ENCODE results near the gene DNM3.
"Not testable (repeated sequence)": the region's sequence is repeated elsewhere in the genome, so short reads cannot be mapped to it uniquely, and the experiment has no call there.

The DNM3 gene

DNA sequence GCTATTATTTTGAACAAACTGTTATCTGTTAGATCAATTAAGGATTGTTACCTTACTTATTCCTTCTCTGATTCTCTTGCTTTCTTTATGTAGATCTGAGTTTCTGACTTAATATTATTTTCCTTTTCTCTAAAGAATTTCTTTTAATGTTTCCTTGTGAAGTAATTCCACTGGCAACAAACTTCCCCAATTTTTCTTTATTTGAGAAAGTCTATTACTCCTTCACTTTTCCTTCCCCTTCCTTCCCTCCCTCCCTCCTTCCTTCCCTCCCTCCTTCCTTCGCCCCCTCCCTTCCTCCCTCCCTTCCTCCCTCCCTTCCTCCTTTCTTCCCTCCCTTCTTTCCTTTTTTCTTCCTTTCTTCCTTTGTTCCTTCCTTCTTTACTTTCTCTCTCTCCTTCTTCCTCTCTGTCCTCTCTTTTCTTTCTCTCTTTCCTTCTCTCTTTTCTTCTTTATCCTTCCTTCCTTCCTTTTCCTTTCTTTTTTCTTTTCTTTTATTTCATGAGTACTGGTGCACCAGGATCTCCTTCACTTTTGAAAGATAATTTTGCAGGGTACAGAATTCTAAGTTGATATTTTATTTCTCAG lies 177.5 kb downstream of the DNM3 start:
- TF ChIP-seq, protein P1, sequence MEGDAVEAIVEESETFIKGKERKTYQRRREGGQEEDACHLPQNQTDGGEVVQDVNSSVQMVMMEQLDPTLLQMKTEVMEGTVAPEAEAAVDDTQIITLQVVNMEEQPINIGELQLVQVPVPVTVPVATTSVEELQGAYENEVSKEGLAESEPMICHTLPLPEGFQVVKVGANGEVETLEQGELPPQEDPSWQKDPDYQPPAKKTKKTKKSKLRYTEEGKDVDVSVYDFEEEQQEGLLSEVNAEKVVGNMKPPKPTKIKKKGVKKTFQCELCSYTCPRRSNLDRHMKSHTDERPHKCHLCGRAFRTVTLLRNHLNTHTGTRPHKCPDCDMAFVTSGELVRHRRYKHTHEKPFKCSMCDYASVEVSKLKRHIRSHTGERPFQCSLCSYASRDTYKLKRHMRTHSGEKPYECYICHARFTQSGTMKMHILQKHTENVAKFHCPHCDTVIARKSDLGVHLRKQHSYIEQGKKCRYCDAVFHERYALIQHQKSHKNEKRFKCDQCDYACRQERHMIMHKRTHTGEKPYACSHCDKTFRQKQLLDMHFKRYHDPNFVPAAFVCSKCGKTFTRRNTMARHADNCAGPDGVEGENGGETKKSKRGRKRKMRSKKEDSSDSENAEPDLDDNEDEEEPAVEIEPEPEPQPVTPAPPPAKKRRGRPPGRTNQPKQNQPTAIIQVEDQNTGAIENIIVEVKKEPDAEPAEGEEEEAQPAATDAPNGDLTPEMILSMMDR (IDR thresholded peaks at IDR 0.05), result no peak
- Histone ChIP-seq H3K4me1 (ENCODE audit: control insufficient read depth in 1 of 2, insufficient read depth in 1 of 2, low read depth in 1 of 2, low read length in 1 of 2) (no peaks in the 10 kb centered on the region), H3K9me3 (no peaks in the 10 kb centered on the region), H3K27ac (no peak overlapping the region), H3K27me3 (no peaks in the 10 kb centered on the region), H3K4me3 (ENCODE audit: low read depth in 1 of 2, low read length in 1 of 2) (no peak overlapping the region), H3K36me3 (no peaks in the 10 kb centered on the region)

DNA sequence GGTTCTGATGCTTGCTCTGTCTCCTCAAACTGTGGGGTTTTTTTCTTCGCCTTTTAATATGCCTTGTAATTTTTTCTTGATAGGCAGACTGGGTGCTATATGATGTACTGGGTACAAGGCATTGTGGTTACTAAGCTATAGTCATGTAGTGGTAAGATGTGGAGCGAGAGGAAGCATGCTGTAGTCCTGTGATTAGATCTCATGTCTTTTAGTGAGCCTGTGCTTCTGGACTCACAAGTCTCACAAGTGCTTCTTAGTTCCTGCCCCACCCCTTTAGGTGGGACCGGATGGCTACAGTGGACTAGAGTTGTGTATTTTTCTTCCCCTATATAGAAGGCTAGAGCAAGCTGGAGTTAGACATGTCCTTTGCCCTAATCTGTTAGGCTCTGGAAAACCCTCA lies 178.7 kb downstream of the DNM3 start:
- TF ChIP-seq, protein P1 (IDR thresholded peaks at IDR 0.05), result no peak
- no peak overlapping the region for H3K27ac ChIP-seq
- H3K4me3 ChIP-seq (ENCODE audit: low read depth in 1 of 2, low read length in 1 of 2), result no peak overlapping the region
- H3K27me3 ChIP-seq, result no peaks in the 10 kb centered on the region
- no peaks in the 10 kb centered on the region for H3K36me3 ChIP-seq
- no peaks in the 10 kb centered on the region for H3K9me3 ChIP-seq
- H3K4me1 ChIP-seq (ENCODE audit: control insufficient read depth in 1 of 2, insufficient read depth in 1 of 2, low read depth in 1 of 2, low read length in 1 of 2), result no peaks in the 10 kb centered on the region

DNA sequence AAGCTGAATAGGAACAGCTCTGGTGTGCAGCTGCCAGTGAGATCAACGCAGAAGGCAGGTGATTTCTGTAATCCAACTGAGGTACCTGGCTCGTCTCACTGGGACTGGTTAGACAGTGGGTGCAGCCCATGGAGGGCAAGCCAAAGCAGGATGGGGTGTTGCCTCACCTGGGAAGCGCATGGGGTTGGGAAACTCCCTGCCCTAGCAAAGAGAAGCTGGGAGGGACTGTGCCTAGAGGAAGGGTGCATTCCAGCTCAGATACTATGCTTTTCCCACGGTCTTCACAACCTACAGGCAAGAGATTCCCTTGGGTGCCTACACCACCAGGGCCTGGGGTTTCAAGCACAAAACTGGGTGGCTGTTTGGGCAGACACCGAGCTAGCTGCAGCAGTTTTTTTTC lies 183.2 kb downstream of the DNM3 start:
- Histone ChIP-seq H3K4me1 (ENCODE audit: control insufficient read depth in 1 of 2, insufficient read depth in 1 of 2, low read depth in 1 of 2, low read length in 1 of 2) (no peaks in the 10 kb centered on the region), H3K36me3 (no peaks in the 10 kb centered on the region), H3K4me3 (ENCODE audit: low read depth in 1 of 2, low read length in 1 of 2) (no peak overlapping the region), H3K27ac (no peak overlapping the region), H3K9me3 (no peaks in the 10 kb centered on the region), H3K27me3 (no peaks in the 10 kb centered on the region)
- TF ChIP-seq, protein P1 (IDR thresholded peaks at IDR 0.05), result no peak

DNA sequence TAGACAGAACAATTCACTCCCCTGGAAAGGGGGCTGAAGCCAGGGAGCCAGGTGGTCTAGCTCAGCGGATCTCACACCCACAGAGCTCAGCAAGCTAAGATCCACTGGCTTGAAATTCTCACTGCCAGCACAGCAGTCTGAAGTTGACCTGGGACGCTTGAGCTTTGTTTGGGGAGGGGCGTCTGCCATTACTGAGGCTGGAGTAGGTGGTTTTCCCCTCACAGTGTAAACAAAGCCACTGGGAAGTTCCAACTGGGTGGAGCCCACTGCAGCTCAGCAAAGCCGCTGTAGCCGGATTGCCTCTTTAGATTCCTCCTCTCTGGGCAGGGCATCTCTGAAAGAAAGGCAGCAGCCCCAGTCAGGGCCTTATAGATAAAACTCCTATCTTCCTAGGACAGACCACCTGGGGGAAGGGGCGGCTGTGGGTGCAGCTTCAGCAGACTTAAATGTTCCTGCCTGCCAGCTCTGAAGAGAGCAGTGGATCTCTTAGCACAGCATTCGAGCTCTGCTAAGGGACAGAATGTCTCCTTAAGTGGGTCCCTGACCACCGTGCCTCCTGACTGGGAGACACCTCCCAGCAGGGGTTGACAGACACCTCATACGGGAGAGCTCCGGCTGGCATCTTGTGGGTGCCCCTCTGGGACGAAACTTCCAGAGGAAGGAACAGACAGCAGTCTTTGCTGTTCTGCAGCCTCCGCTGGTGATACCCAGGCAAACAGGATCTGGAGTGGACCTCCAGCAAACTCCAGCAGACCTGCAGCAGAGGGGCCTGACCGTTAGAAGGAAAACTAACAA lies 183.8 kb downstream of the DNM3 start:
- not testable (repeated sequence) for H3K27me3 ChIP-seq; H3K4me1 ChIP-seq (ENCODE audit: control insufficient read depth in 1 of 2, insufficient read depth in 1 of 2, low read depth in 1 of 2, low read length in 1 of 2); H3K4me3 ChIP-seq (ENCODE audit: low read depth in 1 of 2, low read length in 1 of 2); H3K9me3 ChIP-seq; H3K27ac ChIP-seq; H3K36me3 ChIP-seq

DNA sequence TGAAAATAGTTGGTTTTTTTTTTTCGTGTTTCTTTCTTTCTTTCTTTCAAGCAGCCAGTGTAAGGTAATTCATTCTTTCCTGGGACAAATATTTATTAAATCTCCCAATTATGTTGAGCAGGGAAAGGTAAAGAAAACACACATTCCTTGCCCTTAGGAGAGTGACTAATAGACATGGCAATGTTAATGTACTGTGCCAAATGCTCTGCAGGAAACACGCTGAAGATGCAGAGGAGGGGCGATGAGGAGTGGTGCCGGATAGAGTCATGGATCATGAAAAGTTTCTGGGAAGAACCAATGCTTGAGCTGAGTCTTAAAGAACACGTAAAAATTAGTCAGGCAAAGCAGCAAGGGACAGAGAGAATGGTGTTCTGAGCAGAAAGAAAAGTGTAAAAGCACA lies 199.2 kb downstream of the DNM3 start:
- Histone ChIP-seq H3K4me3 (ENCODE audit: low read depth in 1 of 2, low read length in 1 of 2) (no peak overlapping the region), H3K36me3 (no peaks in the 10 kb centered on the region), H3K27me3 (no peaks in the 10 kb centered on the region), H3K27ac (no peak overlapping the region), H3K4me1 (ENCODE audit: control insufficient read depth in 1 of 2, insufficient read depth in 1 of 2, low read depth in 1 of 2, low read length in 1 of 2) (peaks cover 0 to 11% of the 10 kb centered on the region in 2 experiments), H3K9me3 (no peaks in the 10 kb centered on the region)
- TF ChIP-seq, protein P1 (IDR thresholded peaks at IDR 0.05), result no peak

DNA sequence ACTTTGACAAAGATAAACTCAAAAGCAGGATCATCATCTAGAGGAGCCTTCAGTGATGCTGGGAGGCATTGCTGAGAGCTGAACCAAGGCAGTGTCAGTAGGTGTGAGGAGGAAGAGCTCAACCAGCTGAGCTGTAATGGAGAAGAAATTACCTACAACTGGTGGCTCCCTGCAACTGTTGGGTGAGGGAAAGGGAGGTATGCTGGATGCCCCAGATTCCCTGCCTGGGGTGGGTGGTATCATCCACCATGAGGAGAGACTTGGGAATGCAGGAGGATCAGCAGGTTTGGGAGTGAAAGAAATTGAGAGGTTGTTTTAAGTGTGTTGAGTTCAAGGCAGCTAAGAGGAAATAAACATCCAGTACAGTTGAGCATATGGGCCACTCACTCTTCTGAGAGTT lies 199.8 kb downstream of the DNM3 start:
- Histone ChIP-seq H3K4me3 (ENCODE audit: low read depth in 1 of 2, low read length in 1 of 2) (no peak overlapping the region), H3K9me3 (no peaks in the 10 kb centered on the region), H3K27ac (no peak overlapping the region)

More for the DNA sequence above, 199.8 kb downstream of the DNM3 start:
- peaks cover 0 to 11% of the 10 kb centered on the region in 2 experiments for H3K4me1 ChIP-seq (ENCODE audit: control insufficient read depth in 1 of 2, insufficient read depth in 1 of 2, low read depth in 1 of 2, low read length in 1 of 2)
- H3K27me3 ChIP-seq, result no peaks in the 10 kb centered on the region
- TF ChIP-seq, protein P1 (IDR thresholded peaks at IDR 0.05), result no peak
- no peaks in the 10 kb centered on the region for H3K36me3 ChIP-seq

All from neutrophil (primary cell).